ENCODE results near the gene NFATC1.

DNA sequence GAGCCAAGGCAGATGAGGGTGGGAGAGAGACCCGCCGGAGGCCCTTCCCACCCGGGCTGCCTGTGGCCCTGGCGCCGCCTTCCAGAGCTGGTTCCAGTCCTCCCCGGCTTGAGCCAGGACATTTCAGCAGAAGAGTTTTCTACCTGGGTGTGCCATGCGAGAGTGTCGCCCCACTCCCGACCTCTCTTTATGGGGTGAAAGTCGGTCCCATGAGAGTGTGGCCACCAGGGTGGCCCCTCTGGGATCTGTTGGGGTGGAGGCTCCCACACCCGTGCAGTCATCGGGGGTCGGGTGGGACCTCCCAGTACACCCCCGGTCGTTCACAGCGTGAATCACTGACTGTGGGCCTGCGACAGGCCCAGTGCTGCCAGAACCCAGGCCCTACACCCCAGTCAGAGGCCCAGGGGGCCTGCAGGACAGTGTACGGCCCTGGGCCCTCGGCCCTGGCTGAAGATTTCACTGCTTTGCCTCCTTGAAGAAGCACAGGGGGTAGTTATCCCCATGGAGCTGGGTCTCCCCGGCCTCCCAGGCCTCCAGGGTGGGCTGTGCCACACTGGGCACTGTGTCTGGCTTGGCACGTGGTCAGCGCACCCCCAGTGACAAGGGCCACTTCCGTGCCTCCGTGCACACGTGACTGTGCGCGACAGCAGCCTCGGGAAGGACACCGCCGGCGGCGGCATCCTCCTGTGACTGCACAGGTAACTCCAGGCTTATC, 5.9 kb downstream of the NFATC1 start:
- TF ChIP-seq EP300 (IDR thresholded peaks at IDR 0.05): no peak
- TF ChIP-seq, protein P1, sequence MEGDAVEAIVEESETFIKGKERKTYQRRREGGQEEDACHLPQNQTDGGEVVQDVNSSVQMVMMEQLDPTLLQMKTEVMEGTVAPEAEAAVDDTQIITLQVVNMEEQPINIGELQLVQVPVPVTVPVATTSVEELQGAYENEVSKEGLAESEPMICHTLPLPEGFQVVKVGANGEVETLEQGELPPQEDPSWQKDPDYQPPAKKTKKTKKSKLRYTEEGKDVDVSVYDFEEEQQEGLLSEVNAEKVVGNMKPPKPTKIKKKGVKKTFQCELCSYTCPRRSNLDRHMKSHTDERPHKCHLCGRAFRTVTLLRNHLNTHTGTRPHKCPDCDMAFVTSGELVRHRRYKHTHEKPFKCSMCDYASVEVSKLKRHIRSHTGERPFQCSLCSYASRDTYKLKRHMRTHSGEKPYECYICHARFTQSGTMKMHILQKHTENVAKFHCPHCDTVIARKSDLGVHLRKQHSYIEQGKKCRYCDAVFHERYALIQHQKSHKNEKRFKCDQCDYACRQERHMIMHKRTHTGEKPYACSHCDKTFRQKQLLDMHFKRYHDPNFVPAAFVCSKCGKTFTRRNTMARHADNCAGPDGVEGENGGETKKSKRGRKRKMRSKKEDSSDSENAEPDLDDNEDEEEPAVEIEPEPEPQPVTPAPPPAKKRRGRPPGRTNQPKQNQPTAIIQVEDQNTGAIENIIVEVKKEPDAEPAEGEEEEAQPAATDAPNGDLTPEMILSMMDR (IDR thresholded peaks at IDR 0.05): no peak
